Esophagus squamous epithelium (tissue), 5 donors: Measurements from ENCODE around the gene SRPK3. TPM values are rescaled to one million over a fixed set of nuclear protein-coding genes. Genes with fewer than 3 reads are reported as not detected.

ENCODE experiments used
- DNase-seq: peaks from one replicate; lab custom pipeline; 2025; lab: John Stamatoyannopoulos, UW
- H3K27ac ChIP-seq, 4 donors: fragments of 200-600 bp; sonication (generic); one replicate each; pipeline ENCODE4 v1.5.1; 2016 to 2019; ENCODE audit warnings: mild to moderate bottlenecking in 1 of 4
- H3K27me3 ChIP-seq, 4 donors: fragments of 200-600 bp; sonication (generic); 1 replicate in 3 of 4; 2 replicates in 1 of 4; pipeline versions ENCODE4 v1.5.1 to v1.6.0; 2017 to 2021; ENCODE audit warnings: antibody characterized with exemption in 1 of 4
- H3K36me3 ChIP-seq, 3 donors: fragments of 200-600 bp; sonication (generic); one replicate each; pipeline ENCODE4 v1.5.1; 2016 to 2019
- H3K4me1 ChIP-seq, 3 donors: fragments of 200-600 bp; sonication (generic); one replicate each; pipeline ENCODE4 v1.5.1; 2017 to 2019
- H3K4me3 ChIP-seq, 4 donors: fragments of 200-600 bp; sonication (generic); 1 replicate in 3 of 4; 2 replicates in 1 of 4; pipeline ENCODE4 v1.5.1; 2016 to 2019; ENCODE audit warnings: mild to moderate bottlenecking in 2 of 4, moderate library complexity in 1 of 4
- H3K9me3 ChIP-seq, 3 donors: fragments of 200-600 bp; sonication (generic); one replicate each; pipeline ENCODE4 v1.5.1; 2016 to 2019
- POLR2A ChIP-seq, 4 donors: fragments of 450-650 bp; IDR thresholded peaks; one replicate each; pipeline ENCODE4 v1.6.1; 2017; ENCODE audit warnings: antibody characterized with exemption in 4 of 4, mild to moderate bottlenecking in 4 of 4, moderate library complexity in 3 of 4
- WGBS, 2 donors: methylation state at CpG; one replicate each; pipeline ENCODE4 v1.1.5; 2018; 5-methylcytosine and 5-hydroxymethylcytosine counted together
- intact Hi-C: fragments of 100-400 bp; cut with DNase I; formaldehyde crosslinking; loops from one replicate; pipeline ENCODE4 v1.15.0; 2022
- total RNA-seq, 4 donors: library from RNA; depleted of rRNA; stranded (reverse); fragments of >200 nt; gene quantifications; one replicate each; pipeline ENCODE4 v1.1.0, GENCODE V29; 2016
- TF ChIP-seq, protein P1 (sequence below), 6 experiments: fragments of 450-650 bp in 4 of 6; fragments of 200-600 bp in 2 of 6; sonication (generic) in 2 of 6; IDR thresholded peaks; one replicate each; pipeline ENCODE4 v1.5.1; 2016 to 2019; ENCODE audit warnings: antibody characterized with exemption in 6 of 6, mild to moderate bottlenecking in 4 of 6, moderate library complexity in 4 of 6
- donor health status: DM: yes; HTN: yes; CAD: no.

The SRPK3 gene
- total RNA-seq, 4 donors from 2014 or later = 0.09 to 0.38 (median 0.15) TPM; not detected in 1

DNA sequence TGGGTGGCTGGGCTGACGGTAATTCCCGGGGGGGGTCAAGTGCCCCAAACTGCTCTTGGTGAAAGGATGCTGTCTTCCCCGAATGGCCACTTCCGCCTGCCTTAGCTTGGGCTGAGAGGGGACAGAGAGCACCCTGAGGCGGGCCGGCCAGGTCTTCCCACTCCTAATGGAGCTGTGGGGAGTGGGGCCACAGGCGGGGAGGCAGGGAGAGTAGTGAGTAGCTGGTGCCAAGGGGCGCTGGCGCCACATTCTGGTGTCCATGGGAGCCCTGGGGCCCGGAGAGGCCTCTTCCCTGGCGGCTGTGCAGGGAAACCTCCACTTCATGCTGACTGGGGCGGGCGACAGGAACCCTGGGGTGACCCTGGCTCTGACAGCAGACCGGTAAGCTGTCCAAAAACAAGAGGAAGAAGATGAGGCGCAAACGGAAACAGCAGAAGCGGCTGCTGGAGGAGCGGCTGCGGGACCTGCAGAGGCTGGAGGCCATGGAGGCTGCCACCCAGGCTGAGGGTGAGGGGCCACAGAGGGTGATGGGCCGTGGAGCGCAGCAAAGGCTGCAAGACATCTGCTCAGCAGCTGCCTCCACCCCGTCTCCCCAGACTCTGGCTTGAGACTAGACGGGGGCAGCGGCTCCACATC is 2.7 kb downstream of the SRPK3 start:
- Histone ChIP-seq H3K9me3 (no peaks in the 10 kb centered on the region), H3K27ac (no peak overlapping the region), H3K36me3 (peaks cover 5 to 46% (median 5%) of the 10 kb centered on the region in 3 donors), H3K4me1 (peaks cover 5 to 35% (median 7%) of the 10 kb centered on the region in 3 donors), H3K27me3 (no peaks in the 10 kb centered on the region), H3K4me3 (no peak overlapping the region)
- TF ChIP-seq, protein P1, sequence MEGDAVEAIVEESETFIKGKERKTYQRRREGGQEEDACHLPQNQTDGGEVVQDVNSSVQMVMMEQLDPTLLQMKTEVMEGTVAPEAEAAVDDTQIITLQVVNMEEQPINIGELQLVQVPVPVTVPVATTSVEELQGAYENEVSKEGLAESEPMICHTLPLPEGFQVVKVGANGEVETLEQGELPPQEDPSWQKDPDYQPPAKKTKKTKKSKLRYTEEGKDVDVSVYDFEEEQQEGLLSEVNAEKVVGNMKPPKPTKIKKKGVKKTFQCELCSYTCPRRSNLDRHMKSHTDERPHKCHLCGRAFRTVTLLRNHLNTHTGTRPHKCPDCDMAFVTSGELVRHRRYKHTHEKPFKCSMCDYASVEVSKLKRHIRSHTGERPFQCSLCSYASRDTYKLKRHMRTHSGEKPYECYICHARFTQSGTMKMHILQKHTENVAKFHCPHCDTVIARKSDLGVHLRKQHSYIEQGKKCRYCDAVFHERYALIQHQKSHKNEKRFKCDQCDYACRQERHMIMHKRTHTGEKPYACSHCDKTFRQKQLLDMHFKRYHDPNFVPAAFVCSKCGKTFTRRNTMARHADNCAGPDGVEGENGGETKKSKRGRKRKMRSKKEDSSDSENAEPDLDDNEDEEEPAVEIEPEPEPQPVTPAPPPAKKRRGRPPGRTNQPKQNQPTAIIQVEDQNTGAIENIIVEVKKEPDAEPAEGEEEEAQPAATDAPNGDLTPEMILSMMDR (IDR thresholded peaks at IDR 0.05) = no peak
- TF ChIP-seq POLR2A (IDR thresholded peaks at IDR 0.05) = no peak
- intact Hi-C loops = no loop called here
- DNase-seq = no peak
- no CpG with 5 or more reads among the region's 24 CpGs for WGBS, 2 donors

DNA sequence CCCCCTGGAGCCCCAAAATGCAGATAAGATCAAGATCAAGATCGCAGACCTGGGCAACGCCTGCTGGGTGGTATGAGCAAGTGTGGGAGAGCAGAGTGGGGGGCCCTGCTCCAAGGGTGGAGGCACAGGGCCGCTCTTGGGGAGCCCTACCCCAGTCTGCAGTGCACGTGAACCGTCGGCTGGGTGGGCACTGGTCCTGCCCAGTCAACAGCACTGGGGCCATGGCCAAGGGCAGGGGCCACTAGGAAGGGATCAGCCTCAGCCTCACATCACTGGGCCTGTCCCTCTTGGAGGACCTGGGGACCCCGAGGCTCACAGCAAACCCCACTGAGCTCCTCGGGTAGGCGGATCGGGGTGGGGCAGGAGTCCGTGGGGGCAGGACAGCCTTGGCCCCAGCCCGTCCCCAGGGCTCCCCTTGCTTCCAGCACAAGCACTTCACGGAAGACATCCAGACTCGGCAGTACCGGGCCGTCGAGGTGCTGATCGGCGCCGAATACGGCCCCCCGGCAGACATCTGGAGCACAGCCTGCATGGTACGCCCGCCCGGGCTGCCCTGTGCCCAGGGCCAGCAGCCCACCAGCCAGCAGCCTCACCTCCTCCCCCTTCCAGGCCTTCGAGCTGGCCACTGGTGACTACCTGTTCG is 3.6 kb downstream of the SRPK3 start:
- Histone ChIP-seq H3K9me3 (no peaks in the 10 kb centered on the region), H3K27me3 (no peaks in the 10 kb centered on the region), H3K4me3 (no peak overlapping the region), H3K36me3 (peaks cover 5 to 55% (median 5%) of the 10 kb centered on the region in 3 donors), H3K27ac (no peak overlapping the region), H3K4me1 (peaks cover 5 to 27% (median 7%) of the 10 kb centered on the region in 3 donors)
- DNase-seq = no peak
- intact Hi-C loops = no loop called here
- 83% methylated on average over 1 of the region's 27 CpGs; no CpG with 5 or more reads in 1 of the 2 donors for WGBS, 2 donors
- TF ChIP-seq POLR2A (IDR thresholded peaks at IDR 0.05) = no peak
- TF ChIP-seq, protein P1 (IDR thresholded peaks at IDR 0.05) = no peak

DNA sequence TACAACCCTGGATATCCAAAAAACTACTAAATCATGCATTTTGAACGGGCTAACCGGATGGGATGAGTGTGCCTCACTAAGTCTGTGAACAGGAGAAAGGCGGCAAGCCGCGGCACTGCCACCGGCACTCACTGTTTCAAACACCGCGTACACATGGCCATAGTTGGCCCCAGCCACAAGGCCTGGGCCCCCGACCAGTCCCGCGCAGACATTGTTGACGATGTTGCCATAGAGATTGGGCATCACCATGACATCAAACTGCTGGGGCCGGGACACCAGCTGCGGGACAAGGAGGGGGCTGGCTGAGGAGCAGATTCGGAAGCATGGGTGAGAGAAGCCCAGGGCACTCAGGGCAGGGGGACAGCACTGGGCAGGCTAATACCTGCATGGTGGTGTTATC is 5.8 kb downstream of the SRPK3 start:
- H3K4me1 ChIP-seq = peaks cover 3 to 26% (median 4%) of the 10 kb centered on the region in 3 donors
- H3K4me3 ChIP-seq = no peak overlapping the region
- peaks cover 5 to 66% (median 5%) of the 10 kb centered on the region in 3 donors for H3K36me3 ChIP-seq
- H3K9me3 ChIP-seq = no peaks in the 10 kb centered on the region
- H3K27ac ChIP-seq = no peak overlapping the region
- no peak for TF ChIP-seq POLR2A (IDR thresholded peaks at IDR 0.05)
- TF ChIP-seq, protein P1 (IDR thresholded peaks at IDR 0.05) = no peak
- no peak for DNase-seq
- intact Hi-C loops = no loop called here
- H3K27me3 ChIP-seq = no peaks in the 10 kb centered on the region
- WGBS, 2 donors = 75 to 93% methylated on average over 10 to 11 of the region's 15 CpGs

DNA sequence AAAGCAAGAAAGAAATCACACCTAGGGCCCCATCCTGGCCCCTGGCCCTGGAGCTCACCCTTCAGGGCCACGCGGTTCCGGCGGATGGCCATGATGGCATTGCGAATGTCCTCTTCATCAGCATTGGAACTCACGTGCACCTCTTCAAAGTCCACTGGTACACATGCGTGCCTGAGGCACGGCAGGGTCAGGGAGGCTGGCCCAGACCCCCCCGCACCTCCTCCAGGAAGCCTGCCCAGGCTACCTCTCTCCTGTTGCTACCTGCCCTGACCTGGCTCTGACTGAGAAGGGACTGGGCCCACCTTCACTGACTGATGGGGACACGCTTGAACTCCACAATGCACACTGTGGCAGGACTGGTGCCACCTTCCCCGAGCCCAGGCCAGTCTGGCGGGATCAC is 8.8 kb downstream of the SRPK3 start:
- H3K4me3 ChIP-seq = no peak overlapping the region

More for the DNA sequence above, 8.8 kb downstream of the SRPK3 start:
- no peak overlapping the region for H3K27ac ChIP-seq
- no peak for DNase-seq
- WGBS, 2 donors = 89 to 90% methylated on average over 6 to 7 of the region's 12 CpGs
- no peak for TF ChIP-seq POLR2A (IDR thresholded peaks at IDR 0.05)
- TF ChIP-seq, protein P1 (IDR thresholded peaks at IDR 0.05) = no peak
- H3K36me3 ChIP-seq = peaks cover 5 to 59% (median 5%) of the 10 kb centered on the region in 3 donors
- intact Hi-C loops = no loop called here
- H3K27me3 ChIP-seq = no peaks in the 10 kb centered on the region
- H3K9me3 ChIP-seq = no peaks in the 10 kb centered on the region
- peaks cover 0 to 34% (median 12%) of the 10 kb centered on the region in 3 donors for H3K4me1 ChIP-seq
